Neural cell (in vitro differentiated cells): Measurements from ENCODE around the gene SMIM43. TPM values are rescaled to one million over a fixed set of nuclear protein-coding genes. Genes with fewer than 3 reads are reported as not detected.

Source experiments
- H2AFZ ChIP-seq: fragments of 200-600, 300-800 bp; sonication (generic), shearing (Covaris generic); 2 replicates; pipeline ENCODE4 v1.6.0; 2014; ENCODE audit warnings: low read depth, mild to moderate bottlenecking, antibody characterized with exemption, low read length, moderate library complexity
- H3F3A ChIP-seq: fragments of 200-600 bp; shearing (Covaris generic); 2 replicates; pipeline ENCODE4 v1.6.1; 2016; ENCODE audit warnings: mild to moderate bottlenecking, moderate library complexity, mixed read lengths, antibody characterized with exemption, low read length; ENCODE audit not compliant: insufficient read depth, poor library complexity, severe bottlenecking
- H3K27ac ChIP-seq: fragments of 200-600, 300-800 bp; sonication (generic), shearing (Covaris generic); 2 replicates; pipeline ENCODE4 v1.5.1; 2014; ENCODE audit warnings: mild to moderate bottlenecking, low read length, moderate library complexity
- H3K27me3 ChIP-seq: fragments of 300-800, 200-600 bp; sonication (generic), shearing (Covaris generic); 2 replicates; pipeline ENCODE4 v1.6.0; 2014; ENCODE audit warnings: mild to moderate bottlenecking, low read depth, low read length, moderate library complexity; ENCODE audit not compliant: insufficient read depth
- H3K36me3 ChIP-seq: fragments of 300-800, 200-600 bp; sonication (generic), shearing (Covaris generic); 2 replicates; pipeline ENCODE4 v1.5.1; 2014; ENCODE audit warnings: mild to moderate bottlenecking, antibody characterized with exemption, low read length, moderate library complexity; ENCODE audit not compliant: insufficient read depth
- H3K4me2 ChIP-seq: fragments of 300-800, 200-600 bp; sonication (generic), shearing (Covaris generic); 2 replicates; pipeline ENCODE4 v1.6.0; 2014; ENCODE audit warnings: mild to moderate bottlenecking, low read length
- H3K4me3 ChIP-seq: fragments of 300-800, 200-600 bp; sonication (generic), shearing (Covaris generic); 2 replicates; pipeline ENCODE4 v1.5.1; 2014; ENCODE audit warnings: mild to moderate bottlenecking, low read length, moderate library complexity
- H3K79me2 ChIP-seq: fragments of 200-600 bp; shearing (Covaris generic); replicated peaks from 2 replicates; pipeline ENCODE4 v1.6.0; 2014; ENCODE audit warnings: mild to moderate bottlenecking, low read length, moderate library complexity; ENCODE audit not compliant: insufficient read depth
- H3K9ac ChIP-seq: fragments of 300-800, 200-600 bp; sonication (generic), shearing (Covaris generic); 2 replicates; pipeline ENCODE4 v1.6.1; 2016; ENCODE audit warnings: mild to moderate bottlenecking, low read length, mixed read lengths
- H3K9me2 ChIP-seq: fragments of 200-600 bp; shearing (Covaris generic); 2 replicates; pipeline ENCODE4 v1.6.1; 2016; ENCODE audit warnings: mild to moderate bottlenecking, low read length, mixed read lengths; ENCODE audit not compliant: insufficient read depth
- H3K9me3 ChIP-seq: fragments of 200-600, 300-800 bp; sonication (generic), shearing (Covaris generic); 2 replicates; pipeline ENCODE4 v1.6.1; 2016; ENCODE audit warnings: mild to moderate bottlenecking, mixed run types, low read length, moderate library complexity, mixed read lengths
- H4K20me1 ChIP-seq: fragments of 200-600 bp; shearing (Covaris generic); 2 replicates; pipeline ENCODE4 v1.6.1; 2016; ENCODE audit warnings: mild to moderate bottlenecking, mixed run types; ENCODE audit not compliant: insufficient read depth
- EP300 ChIP-seq: fragments of 450-650 bp; conservative IDR thresholded peaks from 2 replicates; pipeline ENCODE4 v1.6.1; 2014; ENCODE audit warnings: antibody characterized with exemption, mild to moderate bottlenecking, moderate library complexity; ENCODE audit not compliant: poor library complexity, severe bottlenecking
- EZH2 ChIP-seq: fragments of 200-600, 300-800 bp; shearing (Covaris generic), sonication (generic); IDR thresholded peaks from 2 replicates; pipeline ENCODE4 v1.6.1; 2014; ENCODE audit warnings: antibody characterized with exemption, low read length, borderline replicate concordance, mild to moderate bottlenecking; ENCODE audit not compliant: insufficient read depth, poor library complexity, severe bottlenecking
- MXI1 ChIP-seq: fragments of 450-650 bp; conservative IDR thresholded peaks from 2 replicates; pipeline ENCODE4 v1.6.1; 2014; ENCODE audit warnings: antibody characterized with exemption, mild to moderate bottlenecking; ENCODE audit not compliant: poor library complexity, severe bottlenecking
- POLR2AphosphoS5 ChIP-seq: IDR thresholded peaks from 2 replicates; pipeline ENCODE4 v1.6.1; 2012
- RAD21 ChIP-seq: fragments of 450-650 bp; conservative IDR thresholded peaks from 2 replicates; pipeline ENCODE4 v1.6.1; 2014; ENCODE audit warnings: antibody characterized with exemption, mild to moderate bottlenecking, moderate library complexity
- SMC3 ChIP-seq: fragments of 450-650 bp; conservative IDR thresholded peaks from 2 replicates; pipeline ENCODE4 v1.6.1; 2014; ENCODE audit warnings: antibody characterized with exemption, mild to moderate bottlenecking, moderate library complexity; ENCODE audit not compliant: poor library complexity
- TAF1 ChIP-seq: IDR thresholded peaks from 2 replicates; pipeline ENCODE4 v1.6.1; 2012; ENCODE audit warnings: low read depth
- polyA plus RNA-seq: library from polyadenylated mRNA; depleted of rRNA; stranded (reverse); fragments of >200 nt; gene quantifications from 2 replicates; pipeline ENCODE4 v1.2.3, GENCODE V29; 2014
- TF ChIP-seq, protein P1 (sequence below): IDR thresholded peaks from 2 replicates; pipeline ENCODE4 v1.6.1; 2012; ENCODE audit warnings: borderline replicate concordance
- TF ChIP-seq, protein P2 (sequence below): fragments of 450-650 bp; IDR thresholded peaks from 2 replicates; pipeline ENCODE4 v1.5.1; 2014; ENCODE audit warnings: antibody characterized with exemption, mild to moderate bottlenecking, moderate library complexity; ENCODE audit not compliant: poor library complexity, severe bottlenecking

Gene SMIM43
- polyA plus RNA-seq, 1 donor from 2014 or later, result 0.17 TPM

DNA sequence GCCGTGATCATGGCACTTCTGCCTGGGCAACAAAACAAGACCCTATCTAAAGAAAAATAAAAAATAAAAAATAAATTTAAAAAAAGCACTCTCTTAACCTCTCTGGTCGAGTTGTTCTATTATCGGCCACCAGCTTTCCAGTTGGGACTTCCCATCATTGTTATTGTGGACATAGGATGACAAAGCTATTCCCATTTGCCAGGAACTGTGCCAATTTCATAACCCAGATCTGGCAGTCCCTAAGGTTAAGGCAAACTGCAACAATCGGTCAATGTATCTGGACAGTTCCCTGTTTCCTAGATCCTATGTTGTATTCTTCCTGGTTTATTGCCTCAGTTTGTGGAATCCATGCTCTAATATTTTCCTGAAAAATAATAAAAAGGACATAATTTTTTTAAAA, 50.4 kb downstream of the SMIM43 start:
- Histone ChIP-seq H3K27ac (no peak overlapping the region), H3K9me2 (no peaks in the 10 kb centered on the region), H3K4me2 (no peak overlapping the region), H3K9ac (no peak overlapping the region), H4K20me1 (no peaks in the 10 kb centered on the region), H3K36me3 (no peaks in the 10 kb centered on the region), H2AFZ (no peak overlapping the region), H3K27me3 (no peaks in the 10 kb centered on the region), H3K4me3 (no peak overlapping the region), H3F3A (no peaks in the 10 kb centered on the region), H3K9me3 (no peaks in the 10 kb centered on the region), H3K79me2 (no peaks in the 10 kb centered on the region)
- TF ChIP-seq, protein P1, sequence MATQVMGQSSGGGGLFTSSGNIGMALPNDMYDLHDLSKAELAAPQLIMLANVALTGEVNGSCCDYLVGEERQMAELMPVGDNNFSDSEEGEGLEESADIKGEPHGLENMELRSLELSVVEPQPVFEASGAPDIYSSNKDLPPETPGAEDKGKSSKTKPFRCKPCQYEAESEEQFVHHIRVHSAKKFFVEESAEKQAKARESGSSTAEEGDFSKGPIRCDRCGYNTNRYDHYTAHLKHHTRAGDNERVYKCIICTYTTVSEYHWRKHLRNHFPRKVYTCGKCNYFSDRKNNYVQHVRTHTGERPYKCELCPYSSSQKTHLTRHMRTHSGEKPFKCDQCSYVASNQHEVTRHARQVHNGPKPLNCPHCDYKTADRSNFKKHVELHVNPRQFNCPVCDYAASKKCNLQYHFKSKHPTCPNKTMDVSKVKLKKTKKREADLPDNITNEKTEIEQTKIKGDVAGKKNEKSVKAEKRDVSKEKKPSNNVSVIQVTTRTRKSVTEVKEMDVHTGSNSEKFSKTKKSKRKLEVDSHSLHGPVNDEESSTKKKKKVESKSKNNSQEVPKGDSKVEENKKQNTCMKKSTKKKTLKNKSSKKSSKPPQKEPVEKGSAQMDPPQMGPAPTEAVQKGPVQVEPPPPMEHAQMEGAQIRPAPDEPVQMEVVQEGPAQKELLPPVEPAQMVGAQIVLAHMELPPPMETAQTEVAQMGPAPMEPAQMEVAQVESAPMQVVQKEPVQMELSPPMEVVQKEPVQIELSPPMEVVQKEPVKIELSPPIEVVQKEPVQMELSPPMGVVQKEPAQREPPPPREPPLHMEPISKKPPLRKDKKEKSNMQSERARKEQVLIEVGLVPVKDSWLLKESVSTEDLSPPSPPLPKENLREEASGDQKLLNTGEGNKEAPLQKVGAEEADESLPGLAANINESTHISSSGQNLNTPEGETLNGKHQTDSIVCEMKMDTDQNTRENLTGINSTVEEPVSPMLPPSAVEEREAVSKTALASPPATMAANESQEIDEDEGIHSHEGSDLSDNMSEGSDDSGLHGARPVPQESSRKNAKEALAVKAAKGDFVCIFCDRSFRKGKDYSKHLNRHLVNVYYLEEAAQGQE, result no peak
- TF ChIP-seq RAD21 (no peak), MXI1 (no peak), EZH2 (no peak), EP300 (no peak), TAF1 (no peak), POLR2AphosphoS5 (no peak), SMC3 (no peak)
- TF ChIP-seq, protein P2, sequence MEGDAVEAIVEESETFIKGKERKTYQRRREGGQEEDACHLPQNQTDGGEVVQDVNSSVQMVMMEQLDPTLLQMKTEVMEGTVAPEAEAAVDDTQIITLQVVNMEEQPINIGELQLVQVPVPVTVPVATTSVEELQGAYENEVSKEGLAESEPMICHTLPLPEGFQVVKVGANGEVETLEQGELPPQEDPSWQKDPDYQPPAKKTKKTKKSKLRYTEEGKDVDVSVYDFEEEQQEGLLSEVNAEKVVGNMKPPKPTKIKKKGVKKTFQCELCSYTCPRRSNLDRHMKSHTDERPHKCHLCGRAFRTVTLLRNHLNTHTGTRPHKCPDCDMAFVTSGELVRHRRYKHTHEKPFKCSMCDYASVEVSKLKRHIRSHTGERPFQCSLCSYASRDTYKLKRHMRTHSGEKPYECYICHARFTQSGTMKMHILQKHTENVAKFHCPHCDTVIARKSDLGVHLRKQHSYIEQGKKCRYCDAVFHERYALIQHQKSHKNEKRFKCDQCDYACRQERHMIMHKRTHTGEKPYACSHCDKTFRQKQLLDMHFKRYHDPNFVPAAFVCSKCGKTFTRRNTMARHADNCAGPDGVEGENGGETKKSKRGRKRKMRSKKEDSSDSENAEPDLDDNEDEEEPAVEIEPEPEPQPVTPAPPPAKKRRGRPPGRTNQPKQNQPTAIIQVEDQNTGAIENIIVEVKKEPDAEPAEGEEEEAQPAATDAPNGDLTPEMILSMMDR, result no peak

DNA sequence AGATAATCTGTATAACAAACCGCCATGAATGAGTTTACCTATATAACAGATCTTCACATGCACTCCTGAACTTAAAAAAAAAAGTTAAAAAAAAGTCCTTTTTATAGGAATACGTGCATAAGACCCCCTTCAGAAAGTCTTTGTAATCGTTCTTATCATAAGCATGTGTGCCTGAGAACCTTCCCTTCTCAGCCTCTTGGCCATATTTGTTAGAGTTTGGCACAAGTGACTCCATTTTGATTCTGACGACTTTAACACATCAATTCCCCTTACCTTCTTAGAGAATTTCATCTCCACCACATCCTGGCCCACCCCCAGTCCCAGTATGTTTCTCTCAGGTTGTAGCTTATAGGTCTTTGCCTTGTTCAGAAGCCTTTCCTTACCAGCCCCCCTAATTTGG, 52.2 kb downstream of the SMIM43 start:
- Histone ChIP-seq H3K79me2 (no peaks in the 10 kb centered on the region), H3K9ac (no peak overlapping the region), H3K27me3 (no peaks in the 10 kb centered on the region), H3K36me3 (no peaks in the 10 kb centered on the region), H3K27ac (no peak overlapping the region), H2AFZ (no peak overlapping the region), H3K4me2 (no peak overlapping the region), H3K4me3 (no peak overlapping the region), H3K9me3 (no peaks in the 10 kb centered on the region), H3K9me2 (no peaks in the 10 kb centered on the region), H4K20me1 (no peaks in the 10 kb centered on the region), H3F3A (no peaks in the 10 kb centered on the region)
- no peak for TF ChIP-seq EP300
- TF ChIP-seq MXI1, result no peak
- TF ChIP-seq, protein P2, result no peak
